HCT116 (cell line): ENCODE measurements around the gene CACNB3. TPM values are rescaled to one million over a fixed set of nuclear protein-coding genes. Genes with fewer than 3 reads are reported as not detected.

Source experiments
- ATAC-seq: fragments of 200-7000 bp; cut with Tn5 transposase; 2 replicates; pipeline ENCODE4 v1.9.1; 2020; ENCODE audit warnings: mild to moderate bottlenecking, moderate library complexity
- BruUV-seq: library from RNA; stranded (reverse); fragments of 400-500 nt; replicated peaks from 2 replicates; lab custom pipeline; 2021; lab: Mats Ljungman, UMichigan
- CTCF ChIA-PET: fragments of 300-600 bp; sonication (Branson Sonifier 250); formaldehyde crosslinking; loops from one replicate; lab custom pipeline; 2021; ENCODE audit warnings: antibody characterized with exemption; lab: Charles Lee
- POLR2A ChIA-PET: fragments of 300-600, 350-600 bp; sonication (Branson Sonifier 250); formaldehyde crosslinking; loops from one replicate; lab custom pipeline; 2021; ENCODE audit warnings: antibody characterized with exemption; lab: Charles Lee
- RAD21 ChIA-PET, 2 experiments: fragments of 300-600 bp; sonication (Branson Sonifier 250); formaldehyde crosslinking; loops; one replicate each; lab custom pipeline; 2023; ENCODE audit warnings: low total read pairs in 2 of 2; ENCODE audit not compliant: uncharacterized antibody in 2 of 2, unreplicated experiment in 2 of 2, low non-redundant PET in 1 of 2; lab: Charles Lee
- DNase-seq: peaks from one replicate; pipeline ENCODE4 v3.0.0-alpha.2; 2010; ENCODE audit warnings: low read depth, low spot score
- H2AFZ ChIP-seq: fragments of 200-600 bp; shearing (Covaris generic), sonication (generic); 2 replicates; pipeline ENCODE4 v1.6.1; 2017; ENCODE audit warnings: low read depth, mixed run types, mixed read lengths, antibody characterized with exemption, low read length; ENCODE audit not compliant: poor library complexity, severe bottlenecking
- H3K27ac ChIP-seq: 2 replicates; pipeline ENCODE4 v1.5.1; 2012; ENCODE audit warnings: low read depth, low read length
- H3K27me3 ChIP-seq: fragments of 200-600 bp; sonication (generic); 2 replicates; pipeline ENCODE4 v1.6.1; 2016; ENCODE audit warnings: mixed run types, low read length, mixed read lengths; ENCODE audit not compliant: insufficient read depth
- H3K36me3 ChIP-seq, 2 experiments: fragments of 200-500 bp in 1 of 2; fragments of 200-600 bp in 1 of 2; sonication (Bioruptor generic) in 1 of 2; sonication (generic) in 1 of 2; 2 replicates each; pipeline versions ENCODE4 v1.5.1 to v1.6.1; 2014 to 2016; ENCODE audit warnings: low read length in 2 of 2, inconsistent platforms in 1 of 2, mixed read lengths in 1 of 2, mixed run types in 1 of 2; ENCODE audit not compliant: insufficient read depth in 2 of 2, control insufficient read depth in 1 of 2
- H3K4me1 ChIP-seq, 2 experiments: fragments of 200-600 bp in 1 of 2; sonication (generic) in 1 of 2; 2 replicates each; pipeline versions ENCODE4 v1.5.1 to v1.6.1; 2012 to 2017; ENCODE audit warnings: low read length in 2 of 2, inconsistent platforms in 1 of 2, mild to moderate bottlenecking in 1 of 2, mixed read lengths in 1 of 2, mixed run types in 1 of 2, moderate library complexity in 1 of 2; ENCODE audit not compliant: insufficient read depth in 2 of 2, control insufficient read depth in 1 of 2
- H3K4me2 ChIP-seq: fragments of 200-600 bp; sonication (generic); 2 replicates; pipeline ENCODE4 v1.6.1; 2017; ENCODE audit warnings: mixed run types, low read length, mixed read lengths
- H3K4me3 ChIP-seq, 2 experiments: fragments of 200-600 bp in 1 of 2; sonication (generic) in 1 of 2; replicated peaks in 1 of 2; 2 replicates each; pipeline ENCODE4 v1.5.1; 2011 to 2016; ENCODE audit warnings: low read length in 2 of 2, control low read depth in 1 of 2, low read depth in 1 of 2, mild to moderate bottlenecking in 1 of 2, mixed read lengths in 1 of 2, mixed run types in 1 of 2
- H3K79me2 ChIP-seq: fragments of 200-600 bp; sonication (generic); 2 replicates; pipeline ENCODE4 v1.6.1; 2017; ENCODE audit warnings: mild to moderate bottlenecking, mixed run types, low read length, moderate library complexity, mixed read lengths; ENCODE audit not compliant: insufficient read depth
- H3K9ac ChIP-seq: fragments of 200-600 bp; sonication (generic); 2 replicates; pipeline ENCODE4 v1.6.1; 2016; ENCODE audit warnings: low read length, mixed read lengths
- H3K9me2 ChIP-seq: fragments of 200-600 bp; sonication (generic), shearing (Covaris generic); 2 replicates; pipeline ENCODE4 v1.6.1; 2017; ENCODE audit warnings: mixed run types, mild to moderate bottlenecking, moderate library complexity; ENCODE audit not compliant: insufficient read depth
- H3K9me3 ChIP-seq, 2 experiments: fragments of 200-500 bp in 1 of 2; fragments of 200-600 bp in 1 of 2; sonication (Bioruptor generic) in 1 of 2; sonication (generic) in 1 of 2; 2 replicates each; pipeline ENCODE4 v1.6.1; 2014 to 2017; ENCODE audit warnings: low read length in 2 of 2, mixed read lengths in 2 of 2, inconsistent platforms in 1 of 2, low read depth in 1 of 2, mild to moderate bottlenecking in 1 of 2, mixed run types in 1 of 2, moderate library complexity in 1 of 2; ENCODE audit not compliant: control insufficient read depth in 1 of 2, insufficient read depth in 1 of 2
- H4K20me1 ChIP-seq: fragments of 200-600 bp; sonication (generic), shearing (Covaris generic); 2 replicates; pipeline ENCODE4 v1.6.1; 2017; ENCODE audit warnings: mixed run types, mild to moderate bottlenecking, moderate library complexity; ENCODE audit not compliant: insufficient read depth
- ATF3 ChIP-seq: IDR thresholded peaks from 2 replicates; pipeline ENCODE4 v1.6.1; 2012
- CBX3 ChIP-seq: IDR thresholded peaks from 2 replicates; pipeline ENCODE4 v1.6.1; 2012; ENCODE audit warnings: low read depth
- EGR1 ChIP-seq: IDR thresholded peaks from 2 replicates; pipeline ENCODE4 v1.6.1; 2012; ENCODE audit warnings: low read depth
- ELF1 ChIP-seq: IDR thresholded peaks from 2 replicates; pipeline ENCODE4 v1.6.1; 2012; ENCODE audit warnings: low read depth, borderline replicate concordance
- EZH2 ChIP-seq: fragments of 200-600 bp; sonication (generic); IDR thresholded peaks from 2 replicates; pipeline ENCODE4 v1.6.1; 2017; ENCODE audit warnings: antibody characterized with exemption, mixed run types
- EZH2phosphoT487 ChIP-seq: fragments of 200-600 bp; IDR thresholded peaks from 2 replicates; pipeline ENCODE4 v1.6.1; 2018; ENCODE audit warnings: antibody characterized with exemption, borderline replicate concordance
- FOSL1 ChIP-seq: IDR thresholded peaks from 2 replicates; pipeline ENCODE4 v1.6.1; 2012; ENCODE audit warnings: low read depth
- JUND ChIP-seq: IDR thresholded peaks from 2 replicates; pipeline ENCODE4 v1.6.1; 2012
- POLR2AphosphoS5 ChIP-seq: IDR thresholded peaks from 2 replicates; pipeline ENCODE4 v1.6.1; 2011; ENCODE audit warnings: mild to moderate bottlenecking, low read depth, low read length, moderate library complexity
- RAD21 ChIP-seq: IDR thresholded peaks from 2 replicates; pipeline ENCODE4 v1.6.1; 2012; ENCODE audit warnings: low read depth, mild to moderate bottlenecking
- SP1 ChIP-seq: IDR thresholded peaks from 2 replicates; pipeline ENCODE4 v1.6.1; 2012; ENCODE audit warnings: low read depth
- SRF ChIP-seq: IDR thresholded peaks from 2 replicates; pipeline ENCODE4 v1.6.1; 2012; ENCODE audit warnings: low read depth
- TCF7L2 ChIP-seq: IDR thresholded peaks from 2 replicates; pipeline ENCODE4 v1.7.0; 2011; ENCODE audit warnings: borderline replicate concordance, inconsistent platforms; ENCODE audit not compliant: insufficient read depth, insufficient read length; ENCODE audit errors: extremely low read depth
- YY1 ChIP-seq: IDR thresholded peaks from 2 replicates; pipeline ENCODE4 v1.6.1; 2011; ENCODE audit warnings: low read length, low read depth, moderate library complexity, mild to moderate bottlenecking; ENCODE audit not compliant: insufficient replicate concordance; ENCODE audit errors: extremely low read depth
- ZFX ChIP-seq: fragments of 450-650 bp; IDR thresholded peaks from 2 replicates; pipeline ENCODE4 v1.6.1; 2017
- intact Hi-C: fragments of 100-400 bp; cut with micrococcal nuclease; formaldehyde crosslinking; loops from 2 replicates; pipeline ENCODE4 v1.10.0; 2022
- total RNA-seq: library from RNA; stranded (reverse); gene quantifications from one replicate; pipeline ENCODE4 v1.2.1, GENCODE V29; 2021; ENCODE audit not compliant: unreplicated experiment
- TF ChIP-seq, protein P1 (sequence below): IDR thresholded peaks from 2 replicates; pipeline ENCODE4 v1.6.1; 2011; ENCODE audit warnings: mild to moderate bottlenecking, low read length, moderate library complexity; ENCODE audit not compliant: insufficient replicate concordance; ENCODE audit errors: extremely low read depth
- TF ChIP-seq, protein P2 (sequence below): IDR thresholded peaks from 2 replicates; pipeline ENCODE4 v1.6.1; 2012; ENCODE audit warnings: low read depth
- TF ChIP-seq, protein P3 (sequence below): IDR thresholded peaks from 2 replicates; pipeline ENCODE4 v1.6.1; 2012

The CACNB3 gene
- total RNA-seq, 1 experiment from 2014 or later: 22.0 TPM

- Histone ChIP-seq H3K79me2 (no peaks in the 10 kb centered on the region), H4K20me1 (no peaks in the 10 kb centered on the region), H3K27me3 (peaks cover 10% of the 10 kb centered on the region; the same call in 1 of the 2 replicates), H3K36me3 (no peaks in the 10 kb centered on the region), H3K4me3 (no peak overlapping the region), H3K4me1 (peaks cover 3 to 18% of the 10 kb centered on the region in 2 experiments; a peak in 2 of 4 replicates), H3K27ac (no peak overlapping the region), H3K9me2 (no peaks in the 10 kb centered on the region), H3K9me3 (no peaks in the 10 kb centered on the region), H2AFZ (no peak overlapping the region), H3K4me2 (no peak overlapping the region), H3K9ac (no peak overlapping the region)
- DNase-seq (no peak), ATAC-seq (no peak)
- no TSS peak for BruUV-seq
- TF ChIP-seq ATF3: no peak
- no peak for TF ChIP-seq ELF1
- TF ChIP-seq EZH2phosphoT487: no peak
- TF ChIP-seq POLR2AphosphoS5: no peak
- TF ChIP-seq ZFX: no peak
- no peak for TF ChIP-seq SRF
- no peak for TF ChIP-seq RAD21
- no peak for TF ChIP-seq SP1
- TF ChIP-seq TCF7L2: no peak
- no peak for TF ChIP-seq YY1
- TF ChIP-seq, protein P1, sequence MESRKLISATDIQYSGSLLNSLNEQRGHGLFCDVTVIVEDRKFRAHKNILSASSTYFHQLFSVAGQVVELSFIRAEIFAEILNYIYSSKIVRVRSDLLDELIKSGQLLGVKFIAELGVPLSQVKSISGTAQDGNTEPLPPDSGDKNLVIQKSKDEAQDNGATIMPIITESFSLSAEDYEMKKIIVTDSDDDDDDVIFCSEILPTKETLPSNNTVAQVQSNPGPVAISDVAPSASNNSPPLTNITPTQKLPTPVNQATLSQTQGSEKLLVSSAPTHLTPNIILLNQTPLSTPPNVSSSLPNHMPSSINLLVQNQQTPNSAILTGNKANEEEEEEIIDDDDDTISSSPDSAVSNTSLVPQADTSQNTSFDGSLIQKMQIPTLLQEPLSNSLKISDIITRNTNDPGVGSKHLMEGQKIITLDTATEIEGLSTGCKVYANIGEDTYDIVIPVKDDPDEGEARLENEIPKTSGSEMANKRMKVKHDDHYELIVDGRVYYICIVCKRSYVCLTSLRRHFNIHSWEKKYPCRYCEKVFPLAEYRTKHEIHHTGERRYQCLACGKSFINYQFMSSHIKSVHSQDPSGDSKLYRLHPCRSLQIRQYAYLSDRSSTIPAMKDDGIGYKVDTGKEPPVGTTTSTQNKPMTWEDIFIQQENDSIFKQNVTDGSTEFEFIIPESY: no peak
- TF ChIP-seq, protein P2, sequence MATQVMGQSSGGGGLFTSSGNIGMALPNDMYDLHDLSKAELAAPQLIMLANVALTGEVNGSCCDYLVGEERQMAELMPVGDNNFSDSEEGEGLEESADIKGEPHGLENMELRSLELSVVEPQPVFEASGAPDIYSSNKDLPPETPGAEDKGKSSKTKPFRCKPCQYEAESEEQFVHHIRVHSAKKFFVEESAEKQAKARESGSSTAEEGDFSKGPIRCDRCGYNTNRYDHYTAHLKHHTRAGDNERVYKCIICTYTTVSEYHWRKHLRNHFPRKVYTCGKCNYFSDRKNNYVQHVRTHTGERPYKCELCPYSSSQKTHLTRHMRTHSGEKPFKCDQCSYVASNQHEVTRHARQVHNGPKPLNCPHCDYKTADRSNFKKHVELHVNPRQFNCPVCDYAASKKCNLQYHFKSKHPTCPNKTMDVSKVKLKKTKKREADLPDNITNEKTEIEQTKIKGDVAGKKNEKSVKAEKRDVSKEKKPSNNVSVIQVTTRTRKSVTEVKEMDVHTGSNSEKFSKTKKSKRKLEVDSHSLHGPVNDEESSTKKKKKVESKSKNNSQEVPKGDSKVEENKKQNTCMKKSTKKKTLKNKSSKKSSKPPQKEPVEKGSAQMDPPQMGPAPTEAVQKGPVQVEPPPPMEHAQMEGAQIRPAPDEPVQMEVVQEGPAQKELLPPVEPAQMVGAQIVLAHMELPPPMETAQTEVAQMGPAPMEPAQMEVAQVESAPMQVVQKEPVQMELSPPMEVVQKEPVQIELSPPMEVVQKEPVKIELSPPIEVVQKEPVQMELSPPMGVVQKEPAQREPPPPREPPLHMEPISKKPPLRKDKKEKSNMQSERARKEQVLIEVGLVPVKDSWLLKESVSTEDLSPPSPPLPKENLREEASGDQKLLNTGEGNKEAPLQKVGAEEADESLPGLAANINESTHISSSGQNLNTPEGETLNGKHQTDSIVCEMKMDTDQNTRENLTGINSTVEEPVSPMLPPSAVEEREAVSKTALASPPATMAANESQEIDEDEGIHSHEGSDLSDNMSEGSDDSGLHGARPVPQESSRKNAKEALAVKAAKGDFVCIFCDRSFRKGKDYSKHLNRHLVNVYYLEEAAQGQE: no peak
- TF ChIP-seq FOSL1: no peak
- TF ChIP-seq EZH2: no peak
- TF ChIP-seq, protein P3, sequence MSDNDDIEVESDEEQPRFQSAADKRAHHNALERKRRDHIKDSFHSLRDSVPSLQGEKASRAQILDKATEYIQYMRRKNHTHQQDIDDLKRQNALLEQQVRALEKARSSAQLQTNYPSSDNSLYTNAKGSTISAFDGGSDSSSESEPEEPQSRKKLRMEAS: no peak
- TF ChIP-seq EGR1: no peak
- no peak for TF ChIP-seq JUND
- TF ChIP-seq CBX3: no peak
- CTCF ChIA-PET: no interaction called here
- RAD21 ChIA-PET: no interaction called here
- POLR2A ChIA-PET: no interaction called here
- intact Hi-C loops: no loop called here
These were observed 44.5 kb downstream of the CACNB3 start for GRCh38 chr12:48862760-48863159.
